ENCODE results near the gene TMSB10.

- TF ChIP-seq CTCF (IDR thresholded peaks at IDR 0.05 in 8 of 11, conservative IDR thresholded peaks at IDR 0.05 in 3 of 11): no peak
- TF ChIP-seq POLR2A (IDR thresholded peaks at IDR 0.05): no peak
Observed at GRCh38 chr2:84897773-84898172, 7.7 kb upstream of the TMSB10 start.
